Loucy (cell line): ENCODE measurements around the gene THEMIS2.
A peak's percentile ranks its signal among the peaks of the same experiment; 100 is the strongest.

Experiments
- H2AFZ ChIP-seq: fragments of 200-600 bp; sonication (generic); 2 replicates; pipeline ENCODE4 v1.6.0; 2016; ENCODE audit warnings: antibody characterized with exemption, mild to moderate bottlenecking, low read length, moderate library complexity
- H3F3A ChIP-seq: fragments of 200-600 bp; 2 replicates; pipeline ENCODE4 v1.6.0; 2016; ENCODE audit warnings: antibody characterized with exemption, low read depth, mild to moderate bottlenecking
- H3K27me3 ChIP-seq: fragments of 200-600 bp; sonication (generic); 2 replicates; pipeline ENCODE4 v1.6.1; 2014; ENCODE audit warnings: low read length, mild to moderate bottlenecking; ENCODE audit not compliant: insufficient read depth, poor library complexity, severe bottlenecking
- H3K36me3 ChIP-seq: fragments of 200-600 bp; sonication (generic); 2 replicates; pipeline ENCODE4 v1.6.1; 2016; ENCODE audit warnings: low read length; ENCODE audit not compliant: insufficient read depth
- H3K4me1 ChIP-seq: fragments of 200-600 bp; sonication (generic); 2 replicates; pipeline ENCODE4 v1.5.1; 2014; ENCODE audit warnings: low read length, mild to moderate bottlenecking; ENCODE audit not compliant: insufficient read depth, poor library complexity, severe bottlenecking
- H3K4me2 ChIP-seq: fragments of 200-600 bp; sonication (generic); 2 replicates; pipeline ENCODE4 v1.6.0; 2014; ENCODE audit warnings: antibody characterized with exemption, low read length, low read depth, mild to moderate bottlenecking; ENCODE audit not compliant: poor library complexity, severe bottlenecking
- H3K4me3 ChIP-seq: fragments of 200-600 bp; sonication (generic); 2 replicates; pipeline ENCODE4 v1.5.1; 2014; ENCODE audit warnings: low read length, mild to moderate bottlenecking, mixed read lengths; ENCODE audit not compliant: poor library complexity, severe bottlenecking
- H3K79me2 ChIP-seq: fragments of 200-600 bp; sonication (generic); 2 replicates; pipeline ENCODE4 v1.6.1; 2014; ENCODE audit warnings: low read length; ENCODE audit not compliant: insufficient read depth
- H3K9ac ChIP-seq: fragments of 200-600 bp; sonication (generic); 2 replicates; pipeline ENCODE4 v1.6.0; 2014; ENCODE audit warnings: mild to moderate bottlenecking, low read depth, low read length, moderate library complexity; ENCODE audit not compliant: poor library complexity, severe bottlenecking
- H3K9me2 ChIP-seq: fragments of 200-600 bp; sonication (generic); replicated peaks from 2 replicates; pipeline ENCODE4 v1.6.1; 2016; ENCODE audit warnings: low read depth, low read length, mixed read lengths
- H3K9me3 ChIP-seq: fragments of 200-600 bp; sonication (generic); 2 replicates; pipeline ENCODE4 v1.6.1; 2014; ENCODE audit warnings: mild to moderate bottlenecking, antibody characterized with exemption, low read length, low read depth; ENCODE audit not compliant: insufficient read depth
- H4K20me1 ChIP-seq: fragments of 200-600 bp; sonication (generic); 2 replicates; pipeline ENCODE4 v1.6.0; 2014; ENCODE audit warnings: antibody characterized with exemption, low read length, mild to moderate bottlenecking; ENCODE audit not compliant: insufficient read depth, poor library complexity, severe bottlenecking
- EZH2phosphoT487 ChIP-seq: fragments of 200-600 bp; IDR thresholded peaks from 2 replicates; pipeline ENCODE4 v1.6.1; 2018; ENCODE audit warnings: antibody characterized with exemption, mild to moderate bottlenecking, moderate library complexity, borderline replicate concordance
- TF ChIP-seq, protein P1 (sequence below): fragments of 200-600 bp; sonication (generic); conservative IDR thresholded peaks from 2 replicates; pipeline ENCODE4 v1.5.1; 2014; ENCODE audit warnings: mild to moderate bottlenecking, antibody characterized with exemption, low read length

THEMIS2 gene

DNA sequence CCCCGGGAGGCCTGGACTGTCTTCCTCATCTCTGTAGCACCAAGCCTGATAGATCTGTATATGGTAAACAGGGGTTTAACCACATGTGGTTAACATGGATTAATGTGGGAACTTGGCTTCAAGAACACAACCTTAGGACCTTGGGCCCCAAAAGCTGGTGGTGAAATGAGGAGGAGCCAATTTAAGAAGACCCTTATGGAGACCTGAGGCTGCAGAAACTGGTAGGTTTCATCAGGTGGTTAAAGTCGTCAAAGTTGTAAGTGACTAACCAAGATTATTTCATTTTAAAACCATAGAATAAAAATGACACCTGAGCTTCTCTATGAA, 14.0 kb downstream of the THEMIS2 start:
- H2AFZ ChIP-seq = no peak overlapping the region
- H3K9ac ChIP-seq = no peak overlapping the region
- peak overlapping the region; percentile 62 for H3K4me2 ChIP-seq
- H3K27me3 ChIP-seq = no peaks in the 10 kb centered on the region
- TF ChIP-seq, protein P1, sequence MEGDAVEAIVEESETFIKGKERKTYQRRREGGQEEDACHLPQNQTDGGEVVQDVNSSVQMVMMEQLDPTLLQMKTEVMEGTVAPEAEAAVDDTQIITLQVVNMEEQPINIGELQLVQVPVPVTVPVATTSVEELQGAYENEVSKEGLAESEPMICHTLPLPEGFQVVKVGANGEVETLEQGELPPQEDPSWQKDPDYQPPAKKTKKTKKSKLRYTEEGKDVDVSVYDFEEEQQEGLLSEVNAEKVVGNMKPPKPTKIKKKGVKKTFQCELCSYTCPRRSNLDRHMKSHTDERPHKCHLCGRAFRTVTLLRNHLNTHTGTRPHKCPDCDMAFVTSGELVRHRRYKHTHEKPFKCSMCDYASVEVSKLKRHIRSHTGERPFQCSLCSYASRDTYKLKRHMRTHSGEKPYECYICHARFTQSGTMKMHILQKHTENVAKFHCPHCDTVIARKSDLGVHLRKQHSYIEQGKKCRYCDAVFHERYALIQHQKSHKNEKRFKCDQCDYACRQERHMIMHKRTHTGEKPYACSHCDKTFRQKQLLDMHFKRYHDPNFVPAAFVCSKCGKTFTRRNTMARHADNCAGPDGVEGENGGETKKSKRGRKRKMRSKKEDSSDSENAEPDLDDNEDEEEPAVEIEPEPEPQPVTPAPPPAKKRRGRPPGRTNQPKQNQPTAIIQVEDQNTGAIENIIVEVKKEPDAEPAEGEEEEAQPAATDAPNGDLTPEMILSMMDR = no peak
- TF ChIP-seq EZH2phosphoT487 = no peak
- H3K79me2 ChIP-seq = no peaks in the 10 kb centered on the region
- no peak overlapping the region for H3K4me3 ChIP-seq
- H3K36me3 ChIP-seq = peaks cover 7% of the 10 kb centered on the region; the same call in 1 of the 2 replicates
- no peaks in the 10 kb centered on the region for H4K20me1 ChIP-seq
- H3K9me2 ChIP-seq = no peaks in the 10 kb centered on the region
- peaks cover 28% of the 10 kb centered on the region for H3K4me1 ChIP-seq
- no peaks in the 10 kb centered on the region for H3K9me3 ChIP-seq
- no peaks in the 10 kb centered on the region for H3F3A ChIP-seq

DNA sequence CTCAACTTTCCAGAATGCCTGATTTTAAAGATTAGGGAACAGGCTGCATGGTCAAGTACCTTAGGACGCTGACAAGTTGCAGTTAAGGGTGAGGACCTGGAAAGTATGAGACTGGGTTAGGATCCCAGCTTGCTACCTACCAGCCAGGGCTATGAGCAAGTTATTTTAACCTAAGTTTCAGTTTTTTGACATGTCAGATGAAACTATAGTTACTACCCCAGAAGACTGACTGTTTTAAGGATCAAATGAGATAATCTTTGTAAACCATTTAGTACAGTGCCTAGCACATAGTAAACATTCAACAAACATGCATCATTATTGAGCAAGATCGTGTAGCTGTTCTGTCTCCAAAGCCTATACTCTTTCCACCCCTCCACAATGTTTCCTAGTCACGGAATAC, 14.4 kb downstream of the THEMIS2 start:
- H3K4me2 ChIP-seq = peak overlapping the region; percentile 62
- H3K4me3 ChIP-seq = peak overlapping the region; percentile 46
- H3F3A ChIP-seq = no peaks in the 10 kb centered on the region
- H3K27me3 ChIP-seq = no peaks in the 10 kb centered on the region
- H3K9ac ChIP-seq = no peak overlapping the region
- no peaks in the 10 kb centered on the region for H3K9me2 ChIP-seq
- peaks cover 28% of the 10 kb centered on the region for H3K4me1 ChIP-seq
- TF ChIP-seq, protein P1 = no peak
- TF ChIP-seq EZH2phosphoT487 = no peak
- no peaks in the 10 kb centered on the region for H3K9me3 ChIP-seq
- no peak overlapping the region for H2AFZ ChIP-seq
- H4K20me1 ChIP-seq = no peaks in the 10 kb centered on the region
- no peaks in the 10 kb centered on the region for H3K79me2 ChIP-seq
- peaks cover 12% of the 10 kb centered on the region; the same call in 1 of the 2 replicates for H3K36me3 ChIP-seq

DNA sequence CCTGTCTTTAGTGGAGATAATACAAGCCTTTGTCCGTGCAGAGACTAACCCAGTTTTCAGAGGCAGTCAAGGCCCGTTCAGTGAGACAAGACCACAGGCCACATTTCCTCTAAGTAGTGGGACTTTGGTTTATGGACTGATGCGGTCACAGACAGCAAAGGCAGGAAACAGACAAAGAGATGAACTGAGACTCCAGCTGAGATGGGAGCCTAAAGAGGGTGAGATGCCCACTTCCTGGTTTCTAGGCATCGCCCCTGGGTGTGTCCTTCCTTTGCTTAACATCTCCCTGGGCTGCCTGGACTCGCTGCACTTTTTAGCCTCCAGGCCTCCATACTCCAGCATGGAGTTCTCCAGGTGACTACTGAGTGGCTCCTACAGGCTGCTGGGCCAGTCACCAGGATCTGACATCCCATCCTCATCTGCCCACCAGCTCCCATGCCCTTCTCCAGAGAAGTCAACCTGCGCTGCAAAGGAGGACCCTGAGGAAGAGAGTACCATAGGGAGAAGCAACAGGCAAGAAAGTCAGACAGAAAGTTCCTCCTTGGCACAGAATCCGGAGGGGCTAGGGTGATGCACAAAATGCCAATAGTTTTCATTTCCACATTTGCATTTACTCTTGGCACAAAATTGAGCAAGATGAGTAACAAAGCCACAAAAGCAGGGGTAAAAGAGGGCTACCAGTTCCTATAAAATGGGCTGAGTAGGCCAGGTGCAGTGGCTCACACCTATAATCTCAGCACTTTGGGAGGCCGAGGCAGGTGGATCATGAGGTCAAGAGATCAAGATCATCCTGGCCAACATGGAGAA, 15.1 kb downstream of the THEMIS2 start:
- H3F3A ChIP-seq = no peaks in the 10 kb centered on the region
- peaks cover 18% of the 10 kb centered on the region; the same call in 1 of the 2 replicates for H3K36me3 ChIP-seq
- H3K9me2 ChIP-seq = no peaks in the 10 kb centered on the region
- H4K20me1 ChIP-seq = no peaks in the 10 kb centered on the region
- no peaks in the 10 kb centered on the region for H3K9me3 ChIP-seq
- H2AFZ ChIP-seq = no peak overlapping the region
- no peaks in the 10 kb centered on the region for H3K27me3 ChIP-seq
- TF ChIP-seq, protein P1 = no peak
- no peak for TF ChIP-seq EZH2phosphoT487
- H3K4me2 ChIP-seq = peak overlapping the region; percentile 62
- H3K4me1 ChIP-seq = peaks cover 28% of the 10 kb centered on the region
- peak overlapping the region; percentile 46 for H3K4me3 ChIP-seq
- H3K79me2 ChIP-seq = no peaks in the 10 kb centered on the region
- no peak overlapping the region for H3K9ac ChIP-seq
